PC-9 (cell line): ENCODE data around the gene IRX5.

Experiments
- EZH2 ChIP-seq: fragments of 200-600 bp; sonication (generic); IDR thresholded peaks from 2 replicates; pipeline ENCODE4 v1.8.0; 2017; ENCODE audit warnings: antibody characterized with exemption, low read depth
- TF ChIP-seq, protein P1 (sequence below): fragments of 200-600 bp; sonication (generic); conservative IDR thresholded peaks from 2 replicates; pipeline ENCODE4 v1.6.1; 2017; ENCODE audit warnings: mixed run types, antibody characterized with exemption, mild to moderate bottlenecking, moderate library complexity

GRCh38 chr16:54977211-54977610 lies 46.5 kb downstream of the IRX5 start:
- no peak for TF ChIP-seq EZH2
- TF ChIP-seq, protein P1, sequence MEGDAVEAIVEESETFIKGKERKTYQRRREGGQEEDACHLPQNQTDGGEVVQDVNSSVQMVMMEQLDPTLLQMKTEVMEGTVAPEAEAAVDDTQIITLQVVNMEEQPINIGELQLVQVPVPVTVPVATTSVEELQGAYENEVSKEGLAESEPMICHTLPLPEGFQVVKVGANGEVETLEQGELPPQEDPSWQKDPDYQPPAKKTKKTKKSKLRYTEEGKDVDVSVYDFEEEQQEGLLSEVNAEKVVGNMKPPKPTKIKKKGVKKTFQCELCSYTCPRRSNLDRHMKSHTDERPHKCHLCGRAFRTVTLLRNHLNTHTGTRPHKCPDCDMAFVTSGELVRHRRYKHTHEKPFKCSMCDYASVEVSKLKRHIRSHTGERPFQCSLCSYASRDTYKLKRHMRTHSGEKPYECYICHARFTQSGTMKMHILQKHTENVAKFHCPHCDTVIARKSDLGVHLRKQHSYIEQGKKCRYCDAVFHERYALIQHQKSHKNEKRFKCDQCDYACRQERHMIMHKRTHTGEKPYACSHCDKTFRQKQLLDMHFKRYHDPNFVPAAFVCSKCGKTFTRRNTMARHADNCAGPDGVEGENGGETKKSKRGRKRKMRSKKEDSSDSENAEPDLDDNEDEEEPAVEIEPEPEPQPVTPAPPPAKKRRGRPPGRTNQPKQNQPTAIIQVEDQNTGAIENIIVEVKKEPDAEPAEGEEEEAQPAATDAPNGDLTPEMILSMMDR: no peak
